GM12878 (cell line): ENCODE results near the gene CALD1. TPM values are rescaled to one million over a fixed set of nuclear protein-coding genes. Genes with fewer than 3 reads are reported as not detected.

Experiments
- ATAC-seq: fragments of 200-7000 bp; cut with Tn5 transposase; 3 replicates; pipeline ENCODE4 v1.9.1; 2020; ENCODE audit warnings: mild to moderate bottlenecking, moderate library complexity
- BruUV-seq: library from RNA; stranded (reverse); fragments of 400-500 nt; replicated peaks from 2 replicates; lab custom pipeline; 2021; lab: Mats Ljungman, UMichigan
- CTCF ChIA-PET: fragments of 300-600 bp; sonication (Branson Sonifier 250); formaldehyde crosslinking; extraction: SDS; loops from one replicate; lab custom pipeline; 2021; ENCODE audit warnings: inconsistent platforms; lab: Yijun Ruan, JAX
- POLR2A ChIA-PET: fragments of 350-600 bp; formaldehyde crosslinking; extraction: SDS; loops from one replicate; lab custom pipeline; 2021; ENCODE audit warnings: inconsistent platforms; lab: Charles Lee
- RAD21 ChIA-PET: fragments of 300-600 bp; sonication (Branson Sonifier 250); formaldehyde crosslinking; loops from one replicate; lab custom pipeline; 2023; ENCODE audit warnings: antibody characterized with exemption; ENCODE audit not compliant: unreplicated experiment; lab: Charles Lee
- SMC1A ChIA-PET: fragments of 300-600 bp; sonication (Branson Sonifier 250); formaldehyde crosslinking; loops from one replicate; lab custom pipeline; 2023; ENCODE audit not compliant: unreplicated experiment, uncharacterized antibody; lab: Charles Lee
- DNase-seq: peaks from one replicate; pipeline ENCODE4 v3.0.0-alpha.2; 2011; ENCODE audit warnings: low read depth, low spot score
- FAIRE-seq: peaks from 3 replicates; lab custom pipeline; 2011; peaks lifted over from hg19 to GRCh38; lab: Jason Lieb, UNC
- H2AFZ ChIP-seq: 2 replicates; pipeline ENCODE4 v1.6.0; 2011; ENCODE audit warnings: low read depth, low read length, control low read depth; ENCODE audit not compliant: control insufficient read depth
- H3K27ac ChIP-seq: 2 replicates; pipeline ENCODE4 v1.5.1; 2011; ENCODE audit warnings: control low read depth; ENCODE audit not compliant: control insufficient read depth, insufficient read depth
- H3K27me3 ChIP-seq, 2 experiments: replicated peaks in 1 of 2; 2 replicates each; pipeline versions ENCODE4 v1.6.0 to v1.6.1; 2011; ENCODE audit warnings: low read length in 1 of 2; ENCODE audit not compliant: control insufficient read depth in 2 of 2, insufficient read depth in 2 of 2
- H3K36me3 ChIP-seq, 2 experiments: 2 replicates each; pipeline ENCODE4 v1.5.1; 2011; ENCODE audit warnings: low read length in 1 of 2; ENCODE audit not compliant: control insufficient read depth in 2 of 2, insufficient read depth in 2 of 2
- H3K4me1 ChIP-seq: 2 replicates; pipeline ENCODE4 v1.6.1; 2011; ENCODE audit warnings: mild to moderate bottlenecking, low read length, moderate library complexity, mixed read lengths; ENCODE audit not compliant: control insufficient read depth, insufficient read depth
- H3K4me2 ChIP-seq: 2 replicates; pipeline ENCODE4 v1.6.0; 2011; ENCODE audit warnings: control low read depth; ENCODE audit not compliant: control insufficient read depth, insufficient read depth
- H3K4me3 ChIP-seq: fragments of 200-600 bp; sonication (generic); 2 replicates; pipeline ENCODE4 v1.5.1; 2016
- H3K79me2 ChIP-seq: 2 replicates; pipeline ENCODE4 v1.6.0; 2011; ENCODE audit warnings: low read length; ENCODE audit not compliant: control insufficient read depth, insufficient read depth
- H3K9ac ChIP-seq: 2 replicates; pipeline ENCODE4 v1.8.0; 2011; ENCODE audit warnings: low read length, control low read depth, mixed read lengths; ENCODE audit not compliant: control insufficient read depth, insufficient read depth
- H3K9me3 ChIP-seq: replicated peaks from 3 replicates; pipeline ENCODE4 v1.5.1; 2011; ENCODE audit warnings: mild to moderate bottlenecking, low read length; ENCODE audit not compliant: control insufficient read depth, insufficient read depth
- H4K20me1 ChIP-seq: 2 replicates; pipeline ENCODE4 v1.6.0; 2011; ENCODE audit not compliant: control insufficient read depth, insufficient read depth
- ATF7 ChIP-seq: fragments of 450-650 bp; IDR thresholded peaks from 2 replicates; pipeline ENCODE4 v1.6.1; 2016; ENCODE audit warnings: low read depth, mild to moderate bottlenecking
- CHD1 ChIP-seq: IDR thresholded peaks from 2 replicates; pipeline ENCODE4 v1.6.1; 2012; ENCODE audit warnings: low read depth, low read length, improper control_type of control experiment
- IKZF2 ChIP-seq, 2 experiments: fragments of 450-650 bp; IDR thresholded peaks; 2 replicates each; pipeline ENCODE4 v1.6.1; 2017; ENCODE audit warnings: mild to moderate bottlenecking in 2 of 2, moderate library complexity in 2 of 2
- RBBP5 ChIP-seq: fragments of 200-600 bp; sonication (generic); conservative IDR thresholded peaks from 2 replicates; pipeline ENCODE4 v1.6.1; 2016
- RCOR1 ChIP-seq: conservative IDR thresholded peaks from 2 replicates; pipeline ENCODE4 v1.6.1; 2012; ENCODE audit warnings: low read depth, low read length, improper control_type of control experiment
- SIX5 ChIP-seq: IDR thresholded peaks from 2 replicates; pipeline ENCODE4 v1.6.1; 2011; ENCODE audit warnings: mild to moderate bottlenecking, low read depth, low read length, moderate library complexity; ENCODE audit not compliant: severe bottlenecking
- SRF ChIP-seq, 2 experiments: IDR thresholded peaks; 2 replicates each; pipeline ENCODE4 v1.6.1; 2011; ENCODE audit warnings: low read depth in 2 of 2, low read length in 2 of 2, mild to moderate bottlenecking in 1 of 2, moderate library complexity in 1 of 2
- TCF7 ChIP-seq: IDR thresholded peaks from 2 replicates; pipeline ENCODE4 v1.6.1; 2014; ENCODE audit warnings: antibody characterized with exemption, borderline replicate concordance
- YY1 ChIP-seq: IDR thresholded peaks from 2 replicates; pipeline ENCODE4 v1.6.1; 2011; ENCODE audit warnings: low read depth, mild to moderate bottlenecking, low read length
- WGBS: methylation state at CpG from one replicate; pipeline ENCODE4 v1.1.6; 2016; ENCODE audit warnings: low lambda C conversion rate; ENCODE audit not compliant: insufficient replicate concordance, insufficient coverage; ENCODE audit errors: missing lambda C conversion rate; 5-methylcytosine and 5-hydroxymethylcytosine counted together
- in situ Hi-C: fragments of 300-500 bp; cut with MboI; formaldehyde crosslinking; loops from 9 replicates; pipeline ENCODE4 v1.14.3; 2018; ENCODE audit warnings: mixed read lengths
- intact Hi-C: fragments of 100-400 bp; cut with micrococcal nuclease; formaldehyde crosslinking; loops from one replicate; pipeline ENCODE4 v1.14.2; 2022; ENCODE audit not compliant: unreplicated experiment
- polyA plus RNA-seq, 11 experiments: library from polyadenylated mRNA; depleted of rRNA in 4 of 11; unstranded in 6 of 11; stranded (reverse) in 5 of 11; fragments of >200 nt; fragmentation: Nextera tagmentation in 4 of 11; fragmentation: Illumina TruSeq in 1 of 11; extraction: Ambion mirVana in 4 of 11; extraction: Trizol in 1 of 11; gene quantifications; 1 replicate in 1 of 11; 2 replicates in 10 of 11; pipeline versions ENCODE4 v1.2.1 to v1.2.3, GENCODE V29; 2011 to 2016; ENCODE audit warnings: inconsistent platforms in 2 of 11, missing spikeins in 2 of 11, low read depth in 1 of 11
- total RNA-seq, 4 experiments: library from RNA; depleted of rRNA in 3 of 4; stranded (reverse); fragments of >200 nt in 3 of 4; fragmentation: Illumina TruSeq in 1 of 4; extraction: Trizol in 1 of 4; gene quantifications; 2 replicates each; pipeline versions ENCODE4 v1.2.1 to v1.2.3, GENCODE V29; 2013 to 2021

The CALD1 gene
- total and polyA plus RNA-seq, 10 of the 15 experiments (the other 5 are each of a cell fraction or from before 2014, with no cell fraction given): 0.03 to 1.3 (median 0.22) TPM

- Histone ChIP-seq H4K20me1 (no peaks in the 10 kb centered on the region), H3K27me3 (no peaks in the 10 kb centered on the region; a peak in 1 of 4 replicates), H3K36me3 (no peaks in the 10 kb centered on the region), H3K4me3 (no peak overlapping the region), H3K27ac (no peak overlapping the region), H2AFZ (no peak overlapping the region), H3K9me3 (no peaks in the 10 kb centered on the region), H3K9ac (no peak overlapping the region), H3K4me1 (no peaks in the 10 kb centered on the region; the same call in 1 of the 2 replicates), H3K4me2 (no peak overlapping the region), H3K79me2 (no peaks in the 10 kb centered on the region)
- TF ChIP-seq RBBP5: no peak
- no peak for TF ChIP-seq RCOR1
- TF ChIP-seq YY1: no peak
- TF ChIP-seq SIX5: no peak
- TF ChIP-seq IKZF2 (IDR thresholded peaks at IDR 0.05): no peak
- TF ChIP-seq SRF (IDR thresholded peaks at IDR 0.05; ENCODE audit: low read depth in 2 of 2, low read length in 2 of 2): no peak
- no peak for TF ChIP-seq CHD1
- no peak for TF ChIP-seq TCF7
- no peak for TF ChIP-seq ATF7
- intact Hi-C loops (no loop called here), in situ Hi-C loops (no loop called here)
- SMC1A ChIA-PET: interaction anchor here (1.2 kb wide), 1 partner anchor 25 kb away, joined by 3 read pairs; no protein-coding TSS in a partner anchor
- POLR2A ChIA-PET: no interaction called here
- CTCF ChIA-PET: interaction anchor here (0.6 to 1.1 kb wide), 2 partner anchors 20 to 130 kb away, joined by 3 read pairs; no protein-coding TSS in a partner anchor
- DNase-seq (no peak), FAIRE-seq (no peak), ATAC-seq (no peak)
- WGBS: 93% methylated on average over 2 of the region's 2 CpGs
- no TSS peak for BruUV-seq
- RAD21 ChIA-PET: interaction anchor here (0.7 to 1.3 kb wide), 2 partner anchors 154 to 172 kb away, joined by 3 to 4 read pairs; no protein-coding TSS in a partner anchor
These were observed 8.8 kb downstream of the CALD1 start for GRCh38 chr7:134788191-134788590.
